GM23338 (cell line): ENCODE measurements around the gene CAPNS2. TPM values are rescaled to one million over a fixed set of nuclear protein-coding genes. Genes with fewer than 3 reads are reported as not detected.
"Not testable (repeated sequence)": the region's sequence is repeated elsewhere in the genome, so short reads cannot be mapped to it uniquely, and the experiment has no call there.

Source experiments
- ATAC-seq: fragments of 200-7000 bp; cut with Tn5 transposase; 3 replicates; pipeline ENCODE4 v1.9.1; 2020
- DNase-seq: peaks from one replicate; pipeline ENCODE4 v3.0.0-alpha.2; 2015; ENCODE audit warnings: low spot score
- H2AFZ ChIP-seq: fragments of 200-600 bp; sonication (generic); 2 replicates; pipeline ENCODE4 v1.8.0; 2016; ENCODE audit warnings: antibody characterized with exemption, mild to moderate bottlenecking, moderate library complexity
- H3F3A ChIP-seq: fragments of 200-600 bp; sonication (generic); replicated peaks from 2 replicates; pipeline ENCODE4 v1.8.0; 2017; ENCODE audit warnings: antibody characterized with exemption, mixed run types, low read depth
- H3K27ac ChIP-seq: fragments of 200-600 bp; sonication (generic); 2 replicates; pipeline ENCODE4 v1.6.1; 2016; ENCODE audit warnings: low read depth
- H3K27me3 ChIP-seq: fragments of 200-600 bp; sonication (generic); 2 replicates; pipeline ENCODE4 v1.8.0; 2016; ENCODE audit warnings: mild to moderate bottlenecking, mixed run types, moderate library complexity; ENCODE audit not compliant: insufficient read depth
- H3K36me3 ChIP-seq: fragments of 200-600 bp; sonication (generic); 2 replicates; pipeline ENCODE4 v1.8.0; 2016; ENCODE audit warnings: mild to moderate bottlenecking; ENCODE audit not compliant: insufficient read depth
- H3K4me1 ChIP-seq: fragments of 200-600 bp; sonication (generic); 2 replicates; pipeline ENCODE4 v1.8.0; 2016; ENCODE audit warnings: mild to moderate bottlenecking, moderate library complexity; ENCODE audit not compliant: insufficient read depth
- H3K4me2 ChIP-seq: fragments of 200-600 bp; sonication (generic); 2 replicates; pipeline ENCODE4 v1.7.1; 2017; ENCODE audit warnings: mixed run types
- H3K4me3 ChIP-seq: fragments of 200-600 bp; sonication (generic); 2 replicates; pipeline ENCODE4 v1.6.1; 2016; ENCODE audit warnings: mixed run types
- H3K79me2 ChIP-seq: fragments of 200-600 bp; sonication (generic); replicated peaks from 2 replicates; pipeline ENCODE4 v1.8.0; 2017; ENCODE audit warnings: mild to moderate bottlenecking; ENCODE audit not compliant: insufficient read depth
- H3K9me2 ChIP-seq: fragments of 200-600 bp; sonication (generic); 2 replicates; pipeline ENCODE4 v1.8.0; 2017; ENCODE audit not compliant: insufficient read depth
- H4K20me1 ChIP-seq: fragments of 200-600 bp; sonication (generic); replicated peaks from 2 replicates; pipeline ENCODE4 v1.8.0; 2017; ENCODE audit warnings: mild to moderate bottlenecking; ENCODE audit not compliant: insufficient read depth
- H3K27ac Mint-ChIP-seq: 2 replicates; pipeline ENCODE4 v1.8.0; 2020; ENCODE audit warnings: inconsistent platforms, mild to moderate bottlenecking, moderate library complexity, mixed read lengths
- H3K27me3 Mint-ChIP-seq: 3 replicates; pipeline ENCODE4 v1.8.0; 2022; ENCODE audit warnings: low read depth, mild to moderate bottlenecking, moderate library complexity, mixed read lengths, inconsistent platforms; ENCODE audit not compliant: insufficient read depth, poor library complexity
- H3K36me3 Mint-ChIP-seq: 3 replicates; pipeline ENCODE4 v1.8.0; 2021; ENCODE audit warnings: low read depth, mild to moderate bottlenecking, inconsistent platforms, moderate library complexity, mixed read lengths
- H3K4me1 Mint-ChIP-seq: 3 replicates; pipeline ENCODE4 v1.8.0; 2020; ENCODE audit warnings: mild to moderate bottlenecking, inconsistent platforms, mixed read lengths
- H3K4me3 Mint-ChIP-seq: 3 replicates; pipeline ENCODE4 v1.8.0; 2021; ENCODE audit warnings: moderate library complexity, mild to moderate bottlenecking, inconsistent platforms, mixed read lengths
- H3K9me3 Mint-ChIP-seq: 3 replicates; pipeline ENCODE4 v1.8.0; 2020; ENCODE audit warnings: moderate library complexity, mild to moderate bottlenecking, inconsistent platforms, mixed read lengths
- CREB1 ChIP-seq: fragments of 250-450 bp; sonication (Bioruptor Pico); IDR thresholded peaks from 2 replicates; pipeline ENCODE4 v1.5.0; 2020; ENCODE audit warnings: low read depth, mild to moderate bottlenecking, moderate library complexity
- NANOG ChIP-seq: IDR thresholded peaks from 2 replicates; pipeline ENCODE4 v1.6.1; 2016; ENCODE audit warnings: antibody characterized with exemption, borderline replicate concordance
- STAT1 ChIP-seq: IDR thresholded peaks from one replicate; pipeline ENCODE4 v1.6.1; 2016; ENCODE audit warnings: antibody characterized with exemption; ENCODE audit not compliant: unreplicated experiment
- ZNF114 ChIP-seq: fragments of 250-450 bp; sonication (Bioruptor Pico); IDR thresholded peaks from 2 replicates; pipeline ENCODE4 v1.5.0; 2020; ENCODE audit warnings: mild to moderate bottlenecking, moderate library complexity
- ZNF331 ChIP-seq: fragments of 250-450 bp; sonication (Bioruptor Pico); IDR thresholded peaks from 2 replicates; pipeline ENCODE4 v1.5.0; 2020; ENCODE audit warnings: low read depth, mild to moderate bottlenecking, moderate library complexity
- ZNF462 ChIP-seq: fragments of 250-450 bp; sonication (Bioruptor Pico); IDR thresholded peaks from 2 replicates; pipeline ENCODE4 v1.5.0; 2020; ENCODE audit warnings: mild to moderate bottlenecking, moderate library complexity
- polyA plus RNA-seq: library from polyadenylated mRNA; unstranded; fragments of >200 nt; fragmentation: Nextera tagmentation; extraction: Ambion mirVana; gene quantifications from 2 replicates; pipeline ENCODE4 v1.2.1, GENCODE V29; 2016
- total RNA-seq: library from RNA; depleted of rRNA; stranded (reverse); fragments of >200 nt; shearing (Covaris generic); gene quantifications from 2 replicates; pipeline ENCODE4 v1.2.3, GENCODE V29; 2014; rRNA removed
- TF ChIP-seq, protein P1 (sequence below): IDR thresholded peaks from 2 replicates; pipeline ENCODE4 v1.6.1; 2016; ENCODE audit warnings: antibody characterized with exemption

CAPNS2 gene
- total and polyA plus RNA-seq, 2 experiments from 2014 or later: 0.83 TPM; not detected in 1

- TF ChIP-seq, protein P1, sequence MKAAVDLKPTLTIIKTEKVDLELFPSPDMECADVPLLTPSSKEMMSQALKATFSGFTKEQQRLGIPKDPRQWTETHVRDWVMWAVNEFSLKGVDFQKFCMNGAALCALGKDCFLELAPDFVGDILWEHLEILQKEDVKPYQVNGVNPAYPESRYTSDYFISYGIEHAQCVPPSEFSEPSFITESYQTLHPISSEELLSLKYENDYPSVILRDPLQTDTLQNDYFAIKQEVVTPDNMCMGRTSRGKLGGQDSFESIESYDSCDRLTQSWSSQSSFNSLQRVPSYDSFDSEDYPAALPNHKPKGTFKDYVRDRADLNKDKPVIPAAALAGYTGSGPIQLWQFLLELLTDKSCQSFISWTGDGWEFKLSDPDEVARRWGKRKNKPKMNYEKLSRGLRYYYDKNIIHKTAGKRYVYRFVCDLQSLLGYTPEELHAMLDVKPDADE: no peak
- no peak for TF ChIP-seq NANOG
- TF ChIP-seq ZNF331 (CRISPR knock-in tag): no peak
- no peak for TF ChIP-seq ZNF462 (CRISPR knock-in tag)
- TF ChIP-seq STAT1: no peak
- TF ChIP-seq CREB1 (CRISPR knock-in tag): no peak
- TF ChIP-seq ZNF114 (CRISPR knock-in tag): no peak
Observed at GRCh38 chr16:55615071-55615470, 48.6 kb downstream of the CAPNS2 start (continued).

- not testable (repeated sequence) for H3K4me3 Mint-ChIP-seq, H3F3A ChIP-seq
Observed at GRCh38 chr16:55615670-55616069, 49.2 kb downstream of the CAPNS2 start.

More at GRCh38 chr16:55615670-55616069, 49.2 kb downstream of the CAPNS2 start:
- H3K4me1 ChIP-seq, H3K9me2 ChIP-seq, H3K4me1 Mint-ChIP-seq, H3K79me2 ChIP-seq, H3K27ac ChIP-seq, DNase-seq, H3K36me3 ChIP-seq, H3K4me2 ChIP-seq, H3K27me3 ChIP-seq, H3K27ac Mint-ChIP-seq, H3K27me3 Mint-ChIP-seq, H3K4me3 ChIP-seq, H4K20me1 ChIP-seq, H2AFZ ChIP-seq, ATAC-seq, H3K36me3 Mint-ChIP-seq: not testable (repeated sequence)
- peaks cover 31% of the 10 kb centered on the region for H3K9me3 Mint-ChIP-seq

Other genes starting within 250 kb of the CAPNS2 start
- not detected in 2 replicates for gene IRX6, start 242.5 kb upstream of the CAPNS2 start, total RNA-seq
- gene IRX6, start 242.5 kb upstream of the CAPNS2 start, polyA plus RNA-seq: 0.10 TPM in 1 of 2 replicates, not detected in the other
- gene MMP2, start 87.5 kb upstream of the CAPNS2 start, total RNA-seq: 40.2 and 43.8 TPM in 2 replicates
- gene MMP2, start 87.5 kb upstream of the CAPNS2 start, polyA plus RNA-seq: 25.2 and 25.6 TPM in 2 replicates
- 13.4 and 23.8 TPM in 2 replicates for gene LPCAT2, start 57.6 kb upstream of the CAPNS2 start, total RNA-seq
- 7.8 and 8.8 TPM in 2 replicates for gene LPCAT2, start 57.6 kb upstream of the CAPNS2 start, polyA plus RNA-seq
- 0.27 and 0.35 TPM in 2 replicates for gene SLC6A2, start 89.3 kb downstream of the CAPNS2 start, total RNA-seq
- gene SLC6A2, start 89.3 kb downstream of the CAPNS2 start, polyA plus RNA-seq: 0.23 and 0.39 TPM in 2 replicates